CD14-positive monocyte (primary cell): ENCODE measurements around the gene PTPRD. TPM values are rescaled to one million over a fixed set of nuclear protein-coding genes. Genes with fewer than 3 reads are reported as not detected.

Source experiments
- DNase-seq, 3 donors: peaks; one replicate each; pipeline ENCODE4 v3.0.0-alpha.2; 2011 to 2022
- H2AFZ ChIP-seq: 2 replicates; pipeline ENCODE4 v1.6.0; 2012; ENCODE audit warnings: mild to moderate bottlenecking, low read depth, low read length, inconsistent platforms; ENCODE audit not compliant: insufficient read depth, poor library complexity, severe bottlenecking
- H3K27ac ChIP-seq, 2 donors: 1 replicate in 1 of 2; 2 replicates in 1 of 2; pipeline ENCODE4 v1.5.1; 2012 to 2013; ENCODE audit warnings: low read length in 2 of 2, control low read depth in 1 of 2, inconsistent platforms in 1 of 2, low read depth in 1 of 2, mild to moderate bottlenecking in 1 of 2
- H3K27me3 ChIP-seq, 2 donors: one replicate each; pipeline versions ENCODE4 v1.6.0 to v1.6.1; 2011 to 2013; ENCODE audit warnings: low read length in 2 of 2; ENCODE audit not compliant: control insufficient read depth in 2 of 2, insufficient read depth in 2 of 2
- H3K36me3 ChIP-seq, 2 donors: replicated peaks in 1 of 2; 1 replicate in 1 of 2; 2 replicates in 1 of 2; pipeline versions ENCODE4 v1.5.1 to v1.6.1; 2012 to 2013; ENCODE audit warnings: low read length in 2 of 2, control low read depth in 1 of 2, inconsistent platforms in 1 of 2, mild to moderate bottlenecking in 1 of 2; ENCODE audit not compliant: insufficient read depth in 2 of 2, control insufficient read depth in 1 of 2
- H3K4me1 ChIP-seq, 2 donors: 1 replicate in 1 of 2; 2 replicates in 1 of 2; pipeline versions ENCODE4 v1.5.1 to v1.6.1; 2012 to 2013; ENCODE audit warnings: low read length in 2 of 2, control low read depth in 1 of 2, inconsistent platforms in 1 of 2, mild to moderate bottlenecking in 1 of 2, moderate library complexity in 1 of 2; ENCODE audit not compliant: insufficient read depth in 2 of 2, control insufficient read depth in 1 of 2
- H3K4me2 ChIP-seq: replicated peaks from 2 replicates; pipeline ENCODE3; 2012; ENCODE audit warnings: low read length, moderate library complexity, mild to moderate bottlenecking; ENCODE audit not compliant: poor library complexity, severe bottlenecking; ENCODE audit errors: extremely low read depth
- H3K4me3 ChIP-seq, 3 experiments: fragments of 200-600 bp in 1 of 3; sonication (generic) in 1 of 3; replicated peaks in 1 of 3; 1 replicate in 2 of 3; 2 replicates in 1 of 3; pipeline ENCODE4 v1.5.1; 2011 to 2013; ENCODE audit warnings: low read length in 3 of 3, mild to moderate bottlenecking in 3 of 3, control low read depth in 2 of 3, low read depth in 2 of 3, inconsistent platforms in 1 of 3, moderate library complexity in 1 of 3
- H3K79me2 ChIP-seq: 2 replicates; pipeline ENCODE4 v1.6.0; 2012; ENCODE audit warnings: mild to moderate bottlenecking, control low read depth, inconsistent platforms, low read length, moderate library complexity; ENCODE audit not compliant: insufficient read depth
- H3K9ac ChIP-seq: 2 replicates; pipeline ENCODE4 v1.6.0; 2017; ENCODE audit warnings: low read length, mild to moderate bottlenecking; ENCODE audit not compliant: insufficient read depth, poor library complexity, severe bottlenecking
- H3K9me3 ChIP-seq, 2 donors: replicated peaks in 1 of 2; 1 replicate in 1 of 2; 2 replicates in 1 of 2; pipeline versions ENCODE4 v1.5.1 to v1.6.1; 2012 to 2013; ENCODE audit warnings: low read length in 2 of 2, control low read depth in 1 of 2; ENCODE audit not compliant: control insufficient read depth in 1 of 2, insufficient read depth in 1 of 2
- H4K20me1 ChIP-seq: 2 replicates; pipeline ENCODE4 v1.6.0; 2012; ENCODE audit warnings: mild to moderate bottlenecking, low read length, control low read depth, moderate library complexity; ENCODE audit not compliant: insufficient read depth
- H3K27ac Mint-ChIP-seq, 7 donors: one replicate each; pipeline ENCODE4 v1.8.0; 2020; ENCODE audit warnings: mild to moderate bottlenecking in 7 of 7, mixed read lengths in 7 of 7, moderate library complexity in 6 of 7, inconsistent platforms in 2 of 7
- H3K27me3 Mint-ChIP-seq, 3 donors: one replicate each; pipeline ENCODE4 v1.8.0; 2021 to 2022; ENCODE audit warnings: low read depth in 3 of 3, mild to moderate bottlenecking in 3 of 3, mixed read lengths in 3 of 3, moderate library complexity in 3 of 3, inconsistent platforms in 1 of 3
- H3K36me3 Mint-ChIP-seq, 2 donors: one replicate each; pipeline ENCODE4 v1.8.0; 2020; ENCODE audit warnings: mixed read lengths in 2 of 2, inconsistent platforms in 1 of 2, mild to moderate bottlenecking in 1 of 2
- H3K4me1 Mint-ChIP-seq: one replicate; pipeline ENCODE4 v1.8.0; 2020; ENCODE audit warnings: mild to moderate bottlenecking, mixed read lengths
- H3K4me3 Mint-ChIP-seq, 2 donors: one replicate each; pipeline ENCODE4 v1.8.0; 2020; ENCODE audit warnings: mild to moderate bottlenecking in 2 of 2, mixed read lengths in 2 of 2, moderate library complexity in 1 of 2
- H3K9me3 Mint-ChIP-seq, 7 donors: one replicate each; pipeline ENCODE4 v1.8.0; 2020 to 2022; ENCODE audit warnings: mixed read lengths in 7 of 7, mild to moderate bottlenecking in 6 of 7, moderate library complexity in 6 of 7, inconsistent platforms in 2 of 7
- WGBS: methylation state at CpG from one replicate; pipeline ENCODE4 v1.1.5; 2013; ENCODE audit warnings: missing lambda C conversion rate; ENCODE audit not compliant: insufficient coverage; 5-methylcytosine and 5-hydroxymethylcytosine counted together
- intact Hi-C, 2 donors: fragments of 100-400 bp; cut with micrococcal nuclease; formaldehyde crosslinking; loops; one replicate each; pipeline versions ENCODE4 v1.15.0 to v1.15.1; 2023
- polyA plus RNA-seq, 3 donors: library from polyadenylated mRNA; depleted of rRNA in 1 of 3; unstranded in 2 of 3; stranded (reverse) in 1 of 3; fragments of 300-500 nt in 2 of 3; fragments of >200 nt in 1 of 3; fragmentation: Illumina TruSeq in 2 of 3; gene quantifications; 1 replicate in 2 of 3; 2 replicates in 1 of 3; pipeline ENCODE4 v1.2.3, GENCODE V29; 2012 to 2021
- TF ChIP-seq, protein P1 (sequence below): fragments of 200-600 bp; IDR thresholded peaks from one replicate; pipeline ENCODE4 v1.8.0; 2022; ENCODE audit warnings: antibody characterized with exemption, mild to moderate bottlenecking

The PTPRD gene
- polyA plus RNA-seq, 3 donors: not detected

DNA sequence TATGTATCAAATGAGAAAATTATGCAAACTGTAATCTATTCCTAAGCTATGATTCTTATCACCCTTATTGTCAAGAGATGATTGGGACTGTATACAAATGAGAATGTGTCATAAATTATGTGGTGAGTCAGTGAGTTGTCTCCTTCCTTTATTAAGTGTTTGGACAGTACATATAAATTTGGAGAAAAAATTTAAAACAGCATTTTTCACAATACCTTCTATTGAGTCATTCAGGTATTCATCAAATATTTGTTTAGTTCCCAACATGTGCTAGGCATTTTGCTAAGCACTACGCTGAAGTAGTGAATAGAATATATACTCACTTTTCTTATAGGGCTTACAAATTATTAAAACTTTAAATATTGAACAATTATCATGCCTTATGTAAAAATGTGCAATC lies 36.3 kb upstream of the PTPRD start:
- no peak overlapping the region for H3K4me3 Mint-ChIP-seq
- H3K27me3 Mint-ChIP-seq: peaks cover 0 to 2% (median 0%) of the 10 kb centered on the region in 3 donors
- H3K4me3 ChIP-seq: no peak overlapping the region
- no peak overlapping the region for H3K9ac ChIP-seq
- TF ChIP-seq, protein P1, sequence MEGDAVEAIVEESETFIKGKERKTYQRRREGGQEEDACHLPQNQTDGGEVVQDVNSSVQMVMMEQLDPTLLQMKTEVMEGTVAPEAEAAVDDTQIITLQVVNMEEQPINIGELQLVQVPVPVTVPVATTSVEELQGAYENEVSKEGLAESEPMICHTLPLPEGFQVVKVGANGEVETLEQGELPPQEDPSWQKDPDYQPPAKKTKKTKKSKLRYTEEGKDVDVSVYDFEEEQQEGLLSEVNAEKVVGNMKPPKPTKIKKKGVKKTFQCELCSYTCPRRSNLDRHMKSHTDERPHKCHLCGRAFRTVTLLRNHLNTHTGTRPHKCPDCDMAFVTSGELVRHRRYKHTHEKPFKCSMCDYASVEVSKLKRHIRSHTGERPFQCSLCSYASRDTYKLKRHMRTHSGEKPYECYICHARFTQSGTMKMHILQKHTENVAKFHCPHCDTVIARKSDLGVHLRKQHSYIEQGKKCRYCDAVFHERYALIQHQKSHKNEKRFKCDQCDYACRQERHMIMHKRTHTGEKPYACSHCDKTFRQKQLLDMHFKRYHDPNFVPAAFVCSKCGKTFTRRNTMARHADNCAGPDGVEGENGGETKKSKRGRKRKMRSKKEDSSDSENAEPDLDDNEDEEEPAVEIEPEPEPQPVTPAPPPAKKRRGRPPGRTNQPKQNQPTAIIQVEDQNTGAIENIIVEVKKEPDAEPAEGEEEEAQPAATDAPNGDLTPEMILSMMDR: no peak
- H3K4me1 Mint-ChIP-seq: no peaks in the 10 kb centered on the region
- H2AFZ ChIP-seq: no peak overlapping the region
- H3K36me3 ChIP-seq: no peaks in the 10 kb centered on the region
- no peaks in the 10 kb centered on the region for H3K4me1 ChIP-seq
- no CpG with 5 or more reads among the region's 1 CpG for WGBS
- H3K27ac ChIP-seq: no peak overlapping the region
- intact Hi-C loops: no loop called here
- no peaks in the 10 kb centered on the region for H3K36me3 Mint-ChIP-seq
- H4K20me1 ChIP-seq: no peaks in the 10 kb centered on the region
- H3K27me3 ChIP-seq: no peaks in the 10 kb centered on the region
- no peak overlapping the region for H3K27ac Mint-ChIP-seq
- no peak for DNase-seq
- H3K4me2 ChIP-seq: no peak overlapping the region
- no peaks in the 10 kb centered on the region for H3K79me2 ChIP-seq
- peaks cover 1 to 14% (median 6%) of the 10 kb centered on the region in 7 donors for H3K9me3 Mint-ChIP-seq
- H3K9me3 ChIP-seq: peaks cover 11 to 15% of the 10 kb centered on the region in 2 donors

DNA sequence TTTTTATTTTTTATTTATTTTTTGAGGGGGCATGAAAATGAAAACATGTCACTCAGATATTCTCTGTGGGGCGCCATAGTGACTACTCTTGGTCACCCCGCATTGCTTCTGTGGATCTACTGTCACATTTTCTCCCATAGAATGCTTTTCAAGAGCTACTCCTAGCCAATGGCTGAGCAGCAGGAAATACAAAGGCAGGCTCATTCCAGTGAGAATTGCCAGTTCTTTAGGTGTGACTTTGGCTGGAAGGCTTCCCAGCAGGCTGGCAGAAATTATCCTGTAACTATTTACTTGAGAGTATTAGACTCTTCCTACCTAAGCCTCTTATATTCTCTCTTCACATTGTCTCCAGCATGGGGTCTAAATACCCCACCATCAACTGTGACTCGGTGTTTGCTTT lies 21.0 kb upstream of the PTPRD start:
- Histone ChIP-seq H2AFZ (no peak overlapping the region), H3K4me1 (no peaks in the 10 kb centered on the region), H3K27me3 (no peaks in the 10 kb centered on the region), H3K9me3 (no peaks in the 10 kb centered on the region), H3K27ac (no peak overlapping the region), H3K4me3 (no peak overlapping the region), H3K9ac (no peak overlapping the region), H3K79me2 (no peaks in the 10 kb centered on the region), H3K36me3 (no peaks in the 10 kb centered on the region), H4K20me1 (no peaks in the 10 kb centered on the region), H3K4me2 (no peak overlapping the region)
- H3K9me3 Mint-ChIP-seq: peaks cover 0 to 3% (median 0%) of the 10 kb centered on the region in 7 donors
- no peak for DNase-seq
- no peaks in the 10 kb centered on the region for H3K27me3 Mint-ChIP-seq
- H3K4me3 Mint-ChIP-seq: no peak overlapping the region
- intact Hi-C loops: no loop called here
- no peaks in the 10 kb centered on the region for H3K4me1 Mint-ChIP-seq
- H3K36me3 Mint-ChIP-seq: no peaks in the 10 kb centered on the region
- no CpG with 5 or more reads among the region's 3 CpGs for WGBS
- TF ChIP-seq, protein P1: no peak
- H3K27ac Mint-ChIP-seq: no peak overlapping the region
